ENCODE results near the gene SOX10.

The SOX10 gene

GRCh38 chr22:38016182-38017151, 32.1 kb upstream of the SOX10 start:
- no peak for DNase-seq

GRCh38 chr22:38014083-38014482, 29.7 kb upstream of the SOX10 start:
- no peak for DNase-seq

- no peak for DNase-seq
Observed at GRCh38 chr22:38012604-38013072, 28.3 kb upstream of the SOX10 start.

- no peak for DNase-seq
Observed at GRCh38 chr22:38009000-38009806, 24.8 kb upstream of the SOX10 start.

- DNase-seq, result no peak
Observed at GRCh38 chr22:38007330-38007902, 23.1 kb upstream of the SOX10 start.

GRCh38 chr22:38006906-38007305, 22.6 kb upstream of the SOX10 start:
- no peak for DNase-seq

- no peak for DNase-seq
Observed at GRCh38 chr22:38005943-38006342, 21.6 kb upstream of the SOX10 start.

- no peak for DNase-seq
Observed at GRCh38 chr22:37999640-38000272, 15.4 kb upstream of the SOX10 start.

- no peak for DNase-seq
Observed at GRCh38 chr22:37999236-37999635, 14.9 kb upstream of the SOX10 start.

GRCh38 chr22:37998543-37998942, 14.2 kb upstream of the SOX10 start:
- DNase-seq, result no peak

- no peak for DNase-seq
Observed at GRCh38 chr22:37996515-37997246, 12.3 kb upstream of the SOX10 start.

- DNase-seq, result no peak
Observed at GRCh38 chr22:37996079-37996478, 11.7 kb upstream of the SOX10 start.

GRCh38 chr22:37995460-37995859, 11.1 kb upstream of the SOX10 start:
- DNase-seq, result no peak

GRCh38 chr22:37994982-37995381, 10.6 kb upstream of the SOX10 start:
- DNase-seq, result no peak

GRCh38 chr22:37994049-37994448, 9.7 kb upstream of the SOX10 start:
- DNase-seq, result no peak

GRCh38 chr22:37991731-37992442, 7.5 kb upstream of the SOX10 start:
- no peak for DNase-seq

- DNase-seq, result no peak
Observed at GRCh38 chr22:37990862-37991261, 6.5 kb upstream of the SOX10 start.

GRCh38 chr22:37990301-37990700, 5.9 kb upstream of the SOX10 start:
- no peak for DNase-seq

GRCh38 chr22:37989146-37990045, 5.0 kb upstream of the SOX10 start:
- no peak for DNase-seq

GRCh38 chr22:37986371-37986770, 2.0 kb upstream of the SOX10 start:
- no peak for DNase-seq
